H1 (cell line): Measurements from ENCODE around the gene PAK2. TPM values are rescaled to one million over a fixed set of nuclear protein-coding genes. Genes with fewer than 3 reads are reported as not detected.

ENCODE experiments used
- CTCF ChIA-PET: fragments of 300-600 bp; sonication (Branson Sonifier 250); formaldehyde crosslinking; loops from one replicate; lab custom pipeline; 2021; ENCODE audit not compliant: partially characterized antibody; lab: Charles Lee
- POLR2A ChIA-PET: fragments of 300-600 bp; sonication (Branson Sonifier 250); formaldehyde crosslinking; loops from one replicate; lab custom pipeline; 2021; ENCODE audit warnings: inconsistent platforms; ENCODE audit not compliant: partially characterized antibody; lab: Charles Lee
- DNase-seq, 2 experiments: peaks; one replicate each; pipeline versions ENCODE4 v3.0.0 to v3.0.0-alpha.2; 2010 to 2022; ENCODE audit warnings: low spot score in 2 of 2, low read depth in 1 of 2, mixed read lengths in 1 of 2
- FAIRE-seq: peaks from 2 replicates; lab custom pipeline; 2011; peaks lifted over from hg19 to GRCh38; lab: Jason Lieb, UNC
- H2AFZ ChIP-seq: 2 replicates; pipeline ENCODE4 v1.8.1; 2012; ENCODE audit warnings: low read length, inconsistent platforms
- H2AK5ac ChIP-seq: 2 replicates; pipeline ENCODE4 v1.6.1; 2013; ENCODE audit warnings: low read depth, low read length
- H2BK120ac ChIP-seq: replicated peaks from 2 replicates; pipeline ENCODE3; 2013; ENCODE audit warnings: low read depth, low read length, inconsistent platforms
- H2BK12ac ChIP-seq: 2 replicates; pipeline ENCODE4 v1.6.1; 2013; ENCODE audit warnings: low read depth, low read length
- H2BK15ac ChIP-seq: 2 replicates; pipeline ENCODE4 v1.6.1; 2013; ENCODE audit warnings: low read length
- H2BK20ac ChIP-seq: 2 replicates; pipeline ENCODE4 v1.6.1; 2013; ENCODE audit warnings: low read length
- H2BK5ac ChIP-seq: 2 replicates; pipeline ENCODE4 v1.6.1; 2013; ENCODE audit warnings: low read depth, low read length
- H3K14ac ChIP-seq: 2 replicates; pipeline ENCODE4 v1.6.1; 2013; ENCODE audit warnings: inconsistent platforms; ENCODE audit not compliant: insufficient read length
- H3K18ac ChIP-seq: 2 replicates; pipeline ENCODE4 v1.6.1; 2013; ENCODE audit warnings: low read length; ENCODE audit errors: extremely low read depth
- H3K23ac ChIP-seq: 2 replicates; pipeline ENCODE4 v1.6.1; 2013; ENCODE audit warnings: inconsistent platforms; ENCODE audit not compliant: insufficient read length
- H3K23me2 ChIP-seq: 2 replicates; pipeline ENCODE4 v1.6.1; 2013; ENCODE audit warnings: low read depth, low read length
- H3K27ac ChIP-seq: 2 replicates; pipeline ENCODE4 v1.6.1; 2011; ENCODE audit warnings: low read depth, low read length, inconsistent platforms
- H3K27me3 ChIP-seq, 4 experiments: replicated peaks in 1 of 4; 1 replicate in 1 of 4; 2 replicates in 3 of 4; pipeline versions ENCODE4 v1.6.1 to v1.8.1; 2011 to 2013; ENCODE audit warnings: low read length in 3 of 4, mild to moderate bottlenecking in 3 of 4, inconsistent platforms in 2 of 4, mixed read lengths in 2 of 4, moderate library complexity in 1 of 4; ENCODE audit not compliant: control insufficient read depth in 3 of 4, insufficient read depth in 3 of 4; ENCODE audit errors: extremely low read depth in 1 of 4
- H3K36me3 ChIP-seq, 4 experiments: 2 replicates each; pipeline versions ENCODE4 v1.6.1 to v1.8.1; 2011 to 2013; ENCODE audit warnings: mild to moderate bottlenecking in 4 of 4, low read length in 3 of 4, moderate library complexity in 2 of 4, control low read depth in 1 of 4, inconsistent platforms in 1 of 4; ENCODE audit not compliant: insufficient read depth in 4 of 4, control insufficient read depth in 2 of 4
- H3K4ac ChIP-seq: replicated peaks from 2 replicates; pipeline ENCODE3; 2013; ENCODE audit warnings: low read length, low read depth, mixed read lengths, inconsistent platforms; ENCODE audit not compliant: insufficient read length
- H3K4me1 ChIP-seq, 4 experiments: replicated peaks in 1 of 4; 1 replicate in 1 of 4; 2 replicates in 3 of 4; pipeline versions ENCODE4 v1.6.1 to v1.8.1; 2011 to 2013; ENCODE audit warnings: low read length in 3 of 4, inconsistent platforms in 2 of 4, mixed read lengths in 1 of 4; ENCODE audit not compliant: insufficient read depth in 4 of 4, control insufficient read depth in 3 of 4
- H3K4me2 ChIP-seq, 2 experiments: 2 replicates each; pipeline versions ENCODE4 v1.6.1 to v1.8.1; 2011 to 2013; ENCODE audit warnings: low read depth in 2 of 2, low read length in 2 of 2, control low read depth in 1 of 2, inconsistent platforms in 1 of 2, mild to moderate bottlenecking in 1 of 2; ENCODE audit not compliant: insufficient read depth in 1 of 2
- H3K4me3 ChIP-seq, 4 experiments: fragments of 200-600, 300-600 bp in 1 of 4; sonication (generic), shearing (Covaris generic), sonication (Bioruptor Twin) in 1 of 4; 2 replicates each; pipeline versions ENCODE4 v1.5.1 to v1.8.1; 2011 to 2016; ENCODE audit warnings: low read length in 4 of 4, low read depth in 3 of 4, control low read depth in 2 of 4, inconsistent platforms in 2 of 4, mild to moderate bottlenecking in 2 of 4, mixed read lengths in 1 of 4, moderate library complexity in 1 of 4; ENCODE audit not compliant: insufficient read depth in 2 of 4; ENCODE audit errors: extremely low read depth in 1 of 4
- H3K56ac ChIP-seq: replicated peaks from 2 replicates; pipeline ENCODE3; 2013; ENCODE audit warnings: low read depth, mild to moderate bottlenecking, mixed read lengths, low read length, inconsistent platforms; ENCODE audit not compliant: insufficient read length
- H3K79me1 ChIP-seq: 2 replicates; pipeline ENCODE4 v1.6.1; 2013; ENCODE audit warnings: low read depth, low read length, control low read depth
- H3K79me2 ChIP-seq, 2 experiments: 2 replicates each; pipeline versions ENCODE4 v1.6.1 to v1.8.1; 2012 to 2013; ENCODE audit warnings: low read length in 2 of 2, mild to moderate bottlenecking in 2 of 2, inconsistent platforms in 1 of 2; ENCODE audit not compliant: insufficient read depth in 2 of 2, control insufficient read depth in 1 of 2
- H3K9ac ChIP-seq, 4 experiments: replicated peaks in 1 of 4; 1 replicate in 1 of 4; 2 replicates in 3 of 4; pipeline versions ENCODE4 v1.6.1 to v1.8.1; 2011 to 2013; ENCODE audit warnings: low read depth in 3 of 4, low read length in 3 of 4, control low read depth in 2 of 4, mild to moderate bottlenecking in 2 of 4, moderate library complexity in 2 of 4, inconsistent platforms in 1 of 4; ENCODE audit errors: extremely low read depth in 1 of 4
- H3K9me3 ChIP-seq, 2 experiments: 2 replicates each; pipeline versions ENCODE4 v1.6.1 to v1.8.1; 2012 to 2013; ENCODE audit warnings: mild to moderate bottlenecking in 2 of 2, moderate library complexity in 2 of 2, control low read depth in 1 of 2, inconsistent platforms in 1 of 2, low read depth in 1 of 2, low read length in 1 of 2, mixed read lengths in 1 of 2; ENCODE audit not compliant: insufficient read depth in 2 of 2
- H4K20me1 ChIP-seq, 2 experiments: replicated peaks in 1 of 2; 2 replicates each; pipeline versions ENCODE3 to v1.8.1; 2011 to 2013; ENCODE audit warnings: inconsistent platforms in 2 of 2, low read length in 2 of 2, mild to moderate bottlenecking in 1 of 2; ENCODE audit not compliant: insufficient read depth in 2 of 2, control insufficient read depth in 1 of 2
- H4K5ac ChIP-seq: 2 replicates; pipeline ENCODE4 v1.6.1; 2013; ENCODE audit warnings: low read length, low read depth, mixed read lengths, inconsistent platforms; ENCODE audit not compliant: insufficient read length
- H4K8ac ChIP-seq: 2 replicates; pipeline ENCODE4 v1.8.0; 2013; ENCODE audit warnings: mild to moderate bottlenecking, moderate library complexity, low read length, inconsistent platforms; ENCODE audit not compliant: insufficient read depth; ENCODE audit errors: extremely low read depth
- H4K91ac ChIP-seq: replicated peaks from 2 replicates; pipeline ENCODE3; 2013; ENCODE audit warnings: low read length, mixed read lengths, inconsistent platforms; ENCODE audit not compliant: insufficient read length
- E2F6 ChIP-seq: IDR thresholded peaks from 2 replicates; pipeline ENCODE4 v1.6.1; 2012; ENCODE audit warnings: inconsistent platforms
- MAFK ChIP-seq: IDR thresholded peaks from 2 replicates; pipeline ENCODE4 v1.6.1; 2012; ENCODE audit warnings: low read depth, mild to moderate bottlenecking, improper control_type of control experiment, low read length
- POU5F1 ChIP-seq: IDR thresholded peaks from 2 replicates; pipeline ENCODE4 v1.6.1; 2011; ENCODE audit warnings: low read depth, mild to moderate bottlenecking, low read length, moderate library complexity
- ZNF274 ChIP-seq: IDR thresholded peaks from 2 replicates; pipeline ENCODE4 v1.7.0; 2012; ENCODE audit warnings: low read length, borderline replicate concordance; ENCODE audit errors: extremely low read depth
- WGBS, 2 experiments: shearing (Covaris generic) in 1 of 2; methylation state at CpG; one replicate each; pipeline versions ENCODE4 v1.1.6 to v1.1.7; 2013 to 2015; ENCODE audit warnings: low lambda C conversion rate in 2 of 2, mixed read lengths in 2 of 2, inconsistent platforms in 1 of 2, low coverage in 1 of 2, missing lambda C conversion rate in 1 of 2; ENCODE audit not compliant: insufficient replicate concordance in 2 of 2, insufficient coverage in 1 of 2, insufficient read length in 1 of 2; ENCODE audit errors: extremely low coverage in 1 of 2, missing lambda C conversion rate in 1 of 2; 5-methylcytosine and 5-hydroxymethylcytosine counted together
- polyA plus RNA-seq, 7 experiments: library from polyadenylated mRNA; depleted of rRNA in 3 of 7; stranded (reverse) in 5 of 7; unstranded in 2 of 7; fragments of >200 nt in 5 of 7; fragments of 200-250 nt in 2 of 7; gene quantifications; 1 replicate in 5 of 7; 2 replicates in 1 of 7; 4 replicates in 1 of 7; pipeline versions ENCODE4 v1.2.1 to v1.2.3, GENCODE V29; 2011 to 2013; ENCODE audit warnings: missing spikeins in 2 of 7, mixed read lengths in 2 of 7
- total RNA-seq: library from RNA; stranded (reverse); fragmentation: NEBNext Ultra II Directional; extraction: Animal tissue kit (Norgen Biotek cat#: 25700); gene quantifications from 2 replicates; pipeline ENCODE4 v1.2.1, GENCODE V29; 2021

PAK2 gene
- total and polyA plus RNA-seq, 2 of the 8 experiments (the other 6 are each of a cell fraction or from before 2014, with no cell fraction given): 13.1 to 60.5 TPM

- H3K18ac ChIP-seq: no peak overlapping the region
- no peak overlapping the region for H3K56ac ChIP-seq
- DNase-seq (no peak), FAIRE-seq (no peak)
- peaks cover 10 to 13% of the 10 kb centered on the region in 2 experiments for H4K20me1 ChIP-seq
- H3K4me3 ChIP-seq: no peak overlapping the region
- H3K4me1 ChIP-seq: peaks cover 0 to 7% (median 0%) of the 10 kb centered on the region in 4 experiments; a peak in 2 of 7 replicates
- H3K79me2 ChIP-seq: peaks cover 27 to 96% of the 10 kb centered on the region in 2 experiments
- H3K9ac ChIP-seq: no peak overlapping the region
- no peak overlapping the region for H2AFZ ChIP-seq
- no peak overlapping the region for H3K27ac ChIP-seq
- no peak overlapping the region for H2BK5ac ChIP-seq
- no peak overlapping the region for H3K4me2 ChIP-seq
- H2AK5ac ChIP-seq: no peak overlapping the region
- no peak overlapping the region for H2BK12ac ChIP-seq
- no peak overlapping the region for H2BK120ac ChIP-seq
- H4K8ac ChIP-seq: no peak overlapping the region
- H3K9me3 ChIP-seq: no peaks in the 10 kb centered on the region
- H3K23me2 ChIP-seq: no peaks in the 10 kb centered on the region
- POLR2A ChIA-PET: no interaction called here
- no peak overlapping the region for H3K23ac ChIP-seq
- no peak for TF ChIP-seq POU5F1
- TF ChIP-seq ZNF274: no peak
- TF ChIP-seq MAFK: no peak
- no peak for TF ChIP-seq E2F6
- CTCF ChIA-PET: no interaction called here
- H3K79me1 ChIP-seq: peaks cover 2% of the 10 kb centered on the region; the same call in 1 of the 2 replicates
- WGBS, 2 experiments: 91% methylated on average over 6 of the region's 6 CpGs; no CpG with 5 or more reads in 1 of the 2 experiments
- no peak overlapping the region for H2BK15ac ChIP-seq
- H3K36me3 ChIP-seq: no peaks in the 10 kb centered on the region
- no peaks in the 10 kb centered on the region for H3K27me3 ChIP-seq
- H4K5ac ChIP-seq: no peak overlapping the region
- H4K91ac ChIP-seq: no peak overlapping the region
- no peak overlapping the region for H2BK20ac ChIP-seq
- no peak overlapping the region for H3K4ac ChIP-seq
- H3K14ac ChIP-seq: no peak overlapping the region
Observed at GRCh38 chr3:196772897-196773296, 33.2 kb downstream of the PAK2 start.
